ENCODE data around the gene CD180.

CD180 gene

DNA sequence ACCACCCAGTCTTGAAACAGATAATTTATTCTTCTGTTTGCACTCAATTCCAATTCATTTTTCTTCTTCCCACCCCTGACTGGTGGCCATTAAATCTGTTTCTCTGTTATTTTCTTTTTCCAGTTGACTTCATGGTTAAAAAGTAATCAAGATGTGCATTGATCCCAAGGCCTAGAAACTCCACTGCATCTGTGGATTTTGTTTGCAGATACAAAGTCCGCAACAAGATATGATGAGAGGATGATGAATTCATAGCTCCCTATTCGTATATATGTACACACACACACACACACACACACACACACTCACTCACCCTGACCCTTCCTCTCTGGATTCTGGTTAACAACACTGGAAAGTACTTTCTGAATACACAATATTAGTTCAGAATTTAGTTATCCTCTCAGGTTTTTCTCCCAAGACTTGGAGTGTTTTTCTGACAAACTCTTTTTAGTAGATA is 52.4 kb downstream of the CD180 start:
- no peaks in the 10 kb centered on the region for H3K27me3 ChIP-seq (ENCODE audit: insufficient read depth, low read length)
- no peaks in the 10 kb centered on the region for H3K79me2 ChIP-seq (ENCODE audit: insufficient read depth, low read length)
- H4K20me1 ChIP-seq (ENCODE audit: insufficient read depth, low read length) = no peaks in the 10 kb centered on the region
- H3K4me3 ChIP-seq (ENCODE audit: low read depth, low read length, poor library complexity, severe bottlenecking) = no peak overlapping the region
- H3K27ac ChIP-seq (ENCODE audit: low read depth, low read length, poor library complexity, severe bottlenecking) = no peak overlapping the region
- TF ChIP-seq EZH2 (IDR thresholded peaks at IDR 0.05; ENCODE audit: borderline replicate concordance, low read length) (no peak), CTCF (IDR thresholded peaks at IDR 0.05; ENCODE audit: low read length) (no peak)
- no peaks in the 10 kb centered on the region for H3K9me2 ChIP-seq (ENCODE audit: low read depth, low read length)
- H3K4me1 ChIP-seq (ENCODE audit: insufficient read depth, low read length, severe bottlenecking) = no peaks in the 10 kb centered on the region
- no peak overlapping the region for H3K9ac ChIP-seq (ENCODE audit: low read length)
- no peaks in the 10 kb centered on the region for H3K9me3 ChIP-seq (ENCODE audit: low read length)
- H3K4me2 ChIP-seq (ENCODE audit: low read length) = no peak overlapping the region
- H3K36me3 ChIP-seq (ENCODE audit: insufficient read depth, low read length) = no peaks in the 10 kb centered on the region
- H3F3A ChIP-seq (ENCODE audit: insufficient read depth, low read length) = no peaks in the 10 kb centered on the region
- no peak overlapping the region for H2AFZ ChIP-seq (ENCODE audit: low read length)

GRCh38 chr5:67143549-67143948 is 53.0 kb downstream of the CD180 start:
- Histone ChIP-seq H3K79me2 (ENCODE audit: insufficient read depth, low read length) (no peaks in the 10 kb centered on the region), H2AFZ (ENCODE audit: low read length) (no peak overlapping the region), H3K9me2 (ENCODE audit: low read depth, low read length) (no peaks in the 10 kb centered on the region), H4K20me1 (ENCODE audit: insufficient read depth, low read length) (no peaks in the 10 kb centered on the region), H3K4me3 (ENCODE audit: low read depth, low read length, poor library complexity, severe bottlenecking) (no peak overlapping the region), H3K27ac (ENCODE audit: low read depth, low read length, poor library complexity, severe bottlenecking) (no peak overlapping the region), H3K9me3 (ENCODE audit: low read length) (no peaks in the 10 kb centered on the region), H3F3A (ENCODE audit: insufficient read depth, low read length) (no peaks in the 10 kb centered on the region), H3K9ac (ENCODE audit: low read length) (no peak overlapping the region), H3K4me1 (ENCODE audit: insufficient read depth, low read length, severe bottlenecking) (no peaks in the 10 kb centered on the region), H3K4me2 (ENCODE audit: low read length) (no peak overlapping the region), H3K27me3 (ENCODE audit: insufficient read depth, low read length) (no peaks in the 10 kb centered on the region), H3K36me3 (ENCODE audit: insufficient read depth, low read length) (no peaks in the 10 kb centered on the region)
- TF ChIP-seq EZH2 (IDR thresholded peaks at IDR 0.05; ENCODE audit: borderline replicate concordance, low read length) (no peak), CTCF (IDR thresholded peaks at IDR 0.05; ENCODE audit: low read length) (no peak)

- Histone ChIP-seq H3K4me1 (ENCODE audit: insufficient read depth, low read length, severe bottlenecking) (no peaks in the 10 kb centered on the region), H3K9ac (ENCODE audit: low read length) (no peak overlapping the region), H2AFZ (ENCODE audit: low read length) (no peak overlapping the region), H3K27me3 (ENCODE audit: insufficient read depth, low read length) (no peaks in the 10 kb centered on the region), H3K36me3 (ENCODE audit: insufficient read depth, low read length) (no peaks in the 10 kb centered on the region), H3K79me2 (ENCODE audit: insufficient read depth, low read length) (no peaks in the 10 kb centered on the region), H3F3A (ENCODE audit: insufficient read depth, low read length) (no peaks in the 10 kb centered on the region), H3K27ac (ENCODE audit: low read depth, low read length, poor library complexity, severe bottlenecking) (no peak overlapping the region), H3K9me2 (ENCODE audit: low read depth, low read length) (no peaks in the 10 kb centered on the region), H3K4me2 (ENCODE audit: low read length) (no peak overlapping the region), H3K4me3 (ENCODE audit: low read depth, low read length, poor library complexity, severe bottlenecking) (no peak overlapping the region), H4K20me1 (ENCODE audit: insufficient read depth, low read length) (no peaks in the 10 kb centered on the region), H3K9me3 (ENCODE audit: low read length) (no peaks in the 10 kb centered on the region)
- TF ChIP-seq CTCF (IDR thresholded peaks at IDR 0.05; ENCODE audit: low read length) (no peak), EZH2 (IDR thresholded peaks at IDR 0.05; ENCODE audit: borderline replicate concordance, low read length) (no peak)
Measured at GRCh38 chr5:67142816-67143215, 53.8 kb downstream of the CD180 start.
